HEK293 (cell line): Measurements from ENCODE around the gene NR0B2.

Experiments used
- ATF2 ChIP-seq: fragments of 450-650 bp; formaldehyde crosslinking; IDR thresholded peaks from 2 replicates; pipeline ENCODE4 v1.5.1; 2016; ENCODE audit warnings: missing biosample characterization, missing genetic modification characterization, low read depth
- CTCF ChIP-seq: fragments of 450-650 bp; formaldehyde crosslinking; IDR thresholded peaks from 2 replicates; pipeline ENCODE4 v1.5.1; 2016; ENCODE audit warnings: missing biosample characterization, missing genetic modification characterization
- ELK4 ChIP-seq: IDR thresholded peaks from 2 replicates; pipeline ENCODE4 v1.6.1; 2011; ENCODE audit warnings: mild to moderate bottlenecking, low read depth, low read length, borderline replicate concordance
- ZNF174 ChIP-seq: fragments of 450-650 bp; formaldehyde crosslinking; IDR thresholded peaks from 2 replicates; pipeline ENCODE4 v1.5.0; 2017; ENCODE audit warnings: missing biosample characterization, mild to moderate bottlenecking, missing genetic modification characterization
- ZNF19 ChIP-seq: fragments of 450-650 bp; formaldehyde crosslinking; IDR thresholded peaks from 2 replicates; pipeline ENCODE4; 2016; ENCODE audit warnings: missing biosample characterization, missing genetic modification characterization, low read depth
- TF ChIP-seq, protein P1 (sequence below): fragments of 450-650 bp; IDR thresholded peaks from 2 replicates; pipeline ENCODE4 v1.5.1; 2018; ENCODE audit warnings: missing biosample characterization, mild to moderate bottlenecking, missing genetic modification characterization
- TF ChIP-seq, protein P2 (sequence below): fragments of 450-650 bp; formaldehyde crosslinking; IDR thresholded peaks from 2 replicates; pipeline ENCODE4 v1.5.1; 2016; ENCODE audit warnings: missing biosample characterization, missing genetic modification characterization

DNA sequence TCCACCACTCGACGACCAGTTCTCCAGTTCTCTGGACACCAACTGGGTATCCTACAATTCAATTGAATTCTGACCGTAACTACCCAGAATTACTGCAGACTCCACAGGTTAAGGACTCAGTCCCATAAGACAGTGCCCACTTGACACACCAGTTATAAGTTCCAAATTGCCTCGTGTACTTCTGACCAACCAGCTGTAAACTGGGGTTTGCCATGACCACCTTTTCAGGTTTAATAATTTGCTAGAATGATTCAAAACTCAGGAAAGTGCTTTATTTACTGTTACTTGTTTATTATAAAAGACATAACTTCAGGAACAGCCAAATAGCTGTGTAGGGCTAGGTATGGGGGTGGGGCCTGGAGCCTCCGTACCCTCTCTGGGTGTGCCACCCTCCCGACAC is 23.0 kb upstream of the NR0B2 start:
- TF ChIP-seq CTCF (tag by site-specific recombination) (no peak), ZNF19 (tag by site-specific recombination) (no peak), ELK4 (no peak), ZNF174 (no peak), ATF2 (no peak)
- TF ChIP-seq, protein P1, sequence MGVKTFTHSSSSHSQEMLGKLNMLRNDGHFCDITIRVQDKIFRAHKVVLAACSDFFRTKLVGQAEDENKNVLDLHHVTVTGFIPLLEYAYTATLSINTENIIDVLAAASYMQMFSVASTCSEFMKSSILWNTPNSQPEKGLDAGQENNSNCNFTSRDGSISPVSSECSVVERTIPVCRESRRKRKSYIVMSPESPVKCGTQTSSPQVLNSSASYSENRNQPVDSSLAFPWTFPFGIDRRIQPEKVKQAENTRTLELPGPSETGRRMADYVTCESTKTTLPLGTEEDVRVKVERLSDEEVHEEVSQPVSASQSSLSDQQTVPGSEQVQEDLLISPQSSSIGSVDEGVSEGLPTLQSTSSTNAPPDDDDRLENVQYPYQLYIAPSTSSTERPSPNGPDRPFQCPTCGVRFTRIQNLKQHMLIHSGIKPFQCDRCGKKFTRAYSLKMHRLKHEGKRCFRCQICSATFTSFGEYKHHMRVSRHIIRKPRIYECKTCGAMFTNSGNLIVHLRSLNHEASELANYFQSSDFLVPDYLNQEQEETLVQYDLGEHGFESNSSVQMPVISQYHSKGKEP (tag by site-specific recombination): no peak
- TF ChIP-seq, protein P2, sequence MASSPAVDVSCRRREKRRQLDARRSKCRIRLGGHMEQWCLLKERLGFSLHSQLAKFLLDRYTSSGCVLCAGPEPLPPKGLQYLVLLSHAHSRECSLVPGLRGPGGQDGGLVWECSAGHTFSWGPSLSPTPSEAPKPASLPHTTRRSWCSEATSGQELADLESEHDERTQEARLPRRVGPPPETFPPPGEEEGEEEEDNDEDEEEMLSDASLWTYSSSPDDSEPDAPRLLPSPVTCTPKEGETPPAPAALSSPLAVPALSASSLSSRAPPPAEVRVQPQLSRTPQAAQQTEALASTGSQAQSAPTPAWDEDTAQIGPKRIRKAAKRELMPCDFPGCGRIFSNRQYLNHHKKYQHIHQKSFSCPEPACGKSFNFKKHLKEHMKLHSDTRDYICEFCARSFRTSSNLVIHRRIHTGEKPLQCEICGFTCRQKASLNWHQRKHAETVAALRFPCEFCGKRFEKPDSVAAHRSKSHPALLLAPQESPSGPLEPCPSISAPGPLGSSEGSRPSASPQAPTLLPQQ (tag by site-specific recombination): no peak
